HL-60 (cell line): ENCODE results near the gene USP53.

Experiments used
- DNase-seq, 2 experiments: peaks; one replicate each; pipeline ENCODE4 v3.0.0-alpha.2; 2010 to 2020; ENCODE audit warnings: low read depth in 1 of 2, low spot score in 1 of 2
- H3K27ac ChIP-seq: fragments of 250-450 bp; sonication (Bioruptor Pico); replicated peaks from 2 replicates; pipeline ENCODE4 v1.5.1; 2020; ENCODE audit warnings: mild to moderate bottlenecking, moderate library complexity
- H3K27me3 ChIP-seq: fragments of 250-450 bp; sonication (Bioruptor Pico); 2 replicates; pipeline ENCODE4 v1.5.1; 2021; ENCODE audit warnings: mild to moderate bottlenecking, moderate library complexity; ENCODE audit not compliant: insufficient read depth, poor library complexity, severe bottlenecking
- H3K4me3 ChIP-seq: replicated peaks from 2 replicates; pipeline ENCODE4 v1.5.1; 2011; ENCODE audit warnings: mild to moderate bottlenecking, control low read depth, low read length; ENCODE audit not compliant: insufficient read depth
- GABPA ChIP-seq: IDR thresholded peaks from 2 replicates; pipeline ENCODE4 v1.6.1; 2012; ENCODE audit warnings: low read depth
- POLR2AphosphoS5 ChIP-seq: IDR thresholded peaks from 2 replicates; pipeline ENCODE4 v1.6.1; 2012; ENCODE audit warnings: low read depth
- SPI1 ChIP-seq: IDR thresholded peaks from 2 replicates; pipeline ENCODE4 v1.6.1; 2012; ENCODE audit warnings: low read depth, mild to moderate bottlenecking, borderline replicate concordance
- TF ChIP-seq, protein P1 (sequence below): IDR thresholded peaks from one replicate; pipeline ENCODE4 v1.5.1; 2011; ENCODE audit warnings: low read length, control low read depth, inconsistent platforms; ENCODE audit not compliant: insufficient read depth
- TF ChIP-seq, protein P2 (sequence below): IDR thresholded peaks from 2 replicates; pipeline ENCODE4 v1.6.1; 2012; ENCODE audit warnings: low read depth; ENCODE audit not compliant: insufficient replicate concordance

USP53 gene

DNA sequence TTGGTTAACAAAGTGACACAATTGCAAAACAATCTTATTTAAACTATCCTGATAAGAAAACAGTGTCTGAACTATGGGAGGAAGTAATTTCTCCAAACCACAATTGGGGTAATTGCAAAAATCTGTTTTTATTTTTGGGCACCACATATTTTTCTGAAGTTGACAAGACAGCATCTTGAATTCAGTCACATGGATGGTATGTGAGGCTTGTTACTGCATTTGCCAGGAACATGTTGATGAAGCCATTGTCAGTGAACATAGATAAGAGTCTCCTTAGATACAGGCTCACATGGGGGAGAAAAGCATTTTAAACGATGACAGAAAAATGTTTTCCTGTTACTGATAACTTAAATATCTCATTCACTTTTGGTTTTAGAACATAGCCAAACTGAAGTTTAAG is 5.5 kb upstream of the USP53 start:
- no peak overlapping the region for H3K4me3 ChIP-seq
- TF ChIP-seq GABPA (no peak), POLR2AphosphoS5 (no peak), SPI1 (no peak)
- TF ChIP-seq, protein P1, sequence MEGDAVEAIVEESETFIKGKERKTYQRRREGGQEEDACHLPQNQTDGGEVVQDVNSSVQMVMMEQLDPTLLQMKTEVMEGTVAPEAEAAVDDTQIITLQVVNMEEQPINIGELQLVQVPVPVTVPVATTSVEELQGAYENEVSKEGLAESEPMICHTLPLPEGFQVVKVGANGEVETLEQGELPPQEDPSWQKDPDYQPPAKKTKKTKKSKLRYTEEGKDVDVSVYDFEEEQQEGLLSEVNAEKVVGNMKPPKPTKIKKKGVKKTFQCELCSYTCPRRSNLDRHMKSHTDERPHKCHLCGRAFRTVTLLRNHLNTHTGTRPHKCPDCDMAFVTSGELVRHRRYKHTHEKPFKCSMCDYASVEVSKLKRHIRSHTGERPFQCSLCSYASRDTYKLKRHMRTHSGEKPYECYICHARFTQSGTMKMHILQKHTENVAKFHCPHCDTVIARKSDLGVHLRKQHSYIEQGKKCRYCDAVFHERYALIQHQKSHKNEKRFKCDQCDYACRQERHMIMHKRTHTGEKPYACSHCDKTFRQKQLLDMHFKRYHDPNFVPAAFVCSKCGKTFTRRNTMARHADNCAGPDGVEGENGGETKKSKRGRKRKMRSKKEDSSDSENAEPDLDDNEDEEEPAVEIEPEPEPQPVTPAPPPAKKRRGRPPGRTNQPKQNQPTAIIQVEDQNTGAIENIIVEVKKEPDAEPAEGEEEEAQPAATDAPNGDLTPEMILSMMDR, result no peak
- TF ChIP-seq, protein P2, sequence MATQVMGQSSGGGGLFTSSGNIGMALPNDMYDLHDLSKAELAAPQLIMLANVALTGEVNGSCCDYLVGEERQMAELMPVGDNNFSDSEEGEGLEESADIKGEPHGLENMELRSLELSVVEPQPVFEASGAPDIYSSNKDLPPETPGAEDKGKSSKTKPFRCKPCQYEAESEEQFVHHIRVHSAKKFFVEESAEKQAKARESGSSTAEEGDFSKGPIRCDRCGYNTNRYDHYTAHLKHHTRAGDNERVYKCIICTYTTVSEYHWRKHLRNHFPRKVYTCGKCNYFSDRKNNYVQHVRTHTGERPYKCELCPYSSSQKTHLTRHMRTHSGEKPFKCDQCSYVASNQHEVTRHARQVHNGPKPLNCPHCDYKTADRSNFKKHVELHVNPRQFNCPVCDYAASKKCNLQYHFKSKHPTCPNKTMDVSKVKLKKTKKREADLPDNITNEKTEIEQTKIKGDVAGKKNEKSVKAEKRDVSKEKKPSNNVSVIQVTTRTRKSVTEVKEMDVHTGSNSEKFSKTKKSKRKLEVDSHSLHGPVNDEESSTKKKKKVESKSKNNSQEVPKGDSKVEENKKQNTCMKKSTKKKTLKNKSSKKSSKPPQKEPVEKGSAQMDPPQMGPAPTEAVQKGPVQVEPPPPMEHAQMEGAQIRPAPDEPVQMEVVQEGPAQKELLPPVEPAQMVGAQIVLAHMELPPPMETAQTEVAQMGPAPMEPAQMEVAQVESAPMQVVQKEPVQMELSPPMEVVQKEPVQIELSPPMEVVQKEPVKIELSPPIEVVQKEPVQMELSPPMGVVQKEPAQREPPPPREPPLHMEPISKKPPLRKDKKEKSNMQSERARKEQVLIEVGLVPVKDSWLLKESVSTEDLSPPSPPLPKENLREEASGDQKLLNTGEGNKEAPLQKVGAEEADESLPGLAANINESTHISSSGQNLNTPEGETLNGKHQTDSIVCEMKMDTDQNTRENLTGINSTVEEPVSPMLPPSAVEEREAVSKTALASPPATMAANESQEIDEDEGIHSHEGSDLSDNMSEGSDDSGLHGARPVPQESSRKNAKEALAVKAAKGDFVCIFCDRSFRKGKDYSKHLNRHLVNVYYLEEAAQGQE, result no peak
- no peaks in the 10 kb centered on the region for H3K27me3 ChIP-seq
- H3K27ac ChIP-seq, result no peak overlapping the region
- no peak for DNase-seq

DNA sequence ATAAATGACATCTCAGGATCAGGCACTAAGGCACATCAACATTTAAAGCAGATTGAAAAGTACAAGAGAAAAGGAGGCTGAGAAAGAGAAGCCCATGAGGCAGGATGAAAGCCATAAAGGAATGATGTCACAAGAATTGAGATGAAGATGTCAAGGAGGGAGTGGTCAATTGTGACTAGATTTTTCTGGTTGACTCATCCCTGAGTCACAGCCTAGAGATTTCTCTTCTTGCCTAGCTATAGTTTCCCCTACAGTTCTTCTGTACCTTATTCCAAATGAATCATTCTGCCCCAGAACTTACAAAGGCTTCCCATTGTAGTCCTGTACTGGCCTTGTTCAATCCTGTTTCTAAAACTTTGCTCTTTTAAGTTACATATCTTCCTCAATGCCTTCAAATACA is 3.4 kb upstream of the USP53 start:
- H3K4me3 ChIP-seq, result no peak overlapping the region
- TF ChIP-seq SPI1 (no peak), GABPA (no peak), POLR2AphosphoS5 (no peak)
- TF ChIP-seq, protein P2, result no peak
- TF ChIP-seq, protein P1, result no peak
- DNase-seq, result no peak
- no peak overlapping the region for H3K27ac ChIP-seq
- H3K27me3 ChIP-seq, result no peaks in the 10 kb centered on the region

DNA sequence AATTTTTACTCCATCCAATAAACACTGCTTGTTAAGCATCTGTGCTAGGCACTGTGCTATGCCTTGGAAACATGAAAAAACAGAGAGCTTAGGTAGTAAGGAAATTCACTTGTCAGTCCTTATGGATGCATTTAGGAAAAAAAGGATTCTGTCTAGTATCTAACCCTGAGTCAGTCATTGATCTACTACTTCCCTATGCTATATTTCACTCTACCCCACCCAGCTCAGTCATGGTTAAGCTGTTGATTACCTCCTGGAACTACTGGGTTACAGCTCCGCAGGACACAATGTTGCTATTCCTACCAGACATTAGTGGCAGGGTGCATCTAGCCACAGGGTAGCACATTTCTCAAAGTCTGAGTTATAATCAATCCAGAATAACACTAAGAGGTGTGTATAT is 2.9 kb upstream of the USP53 start:
- H3K27ac ChIP-seq, result no peak overlapping the region
- H3K4me3 ChIP-seq, result no peak overlapping the region
- TF ChIP-seq, protein P1, result no peak
- TF ChIP-seq, protein P2, result no peak
- TF ChIP-seq GABPA (no peak), SPI1 (no peak), POLR2AphosphoS5 (no peak)
- H3K27me3 ChIP-seq, result no peaks in the 10 kb centered on the region
- no peak for DNase-seq
